H1 (cell line): Measurements from ENCODE around the gene ITGB2. TPM values are rescaled to one million over a fixed set of nuclear protein-coding genes. Genes with fewer than 3 reads are reported as not detected.
A peak's percentile ranks its signal among the peaks of the same experiment; 100 is the strongest.

ENCODE experiments used
- CTCF ChIA-PET: fragments of 300-600 bp; sonication (Branson Sonifier 250); formaldehyde crosslinking; loops from one replicate; lab custom pipeline; 2021; ENCODE audit not compliant: partially characterized antibody; lab: Charles Lee
- POLR2A ChIA-PET: fragments of 300-600 bp; sonication (Branson Sonifier 250); formaldehyde crosslinking; loops from one replicate; lab custom pipeline; 2021; ENCODE audit warnings: inconsistent platforms; ENCODE audit not compliant: partially characterized antibody; lab: Charles Lee
- DNase-seq, 2 experiments: peaks; one replicate each; pipeline versions ENCODE4 v3.0.0 to v3.0.0-alpha.2; 2010 to 2022; ENCODE audit warnings: low spot score in 2 of 2, low read depth in 1 of 2, mixed read lengths in 1 of 2
- FAIRE-seq: peaks from 2 replicates; lab custom pipeline; 2011; peaks lifted over from hg19 to GRCh38; lab: Jason Lieb, UNC
- H2AFZ ChIP-seq: 2 replicates; pipeline ENCODE4 v1.8.1; 2012; ENCODE audit warnings: low read length, inconsistent platforms
- H2AK5ac ChIP-seq: 2 replicates; pipeline ENCODE4 v1.6.1; 2013; ENCODE audit warnings: low read depth, low read length
- H2BK120ac ChIP-seq: replicated peaks from 2 replicates; pipeline ENCODE3; 2013; ENCODE audit warnings: low read depth, low read length, inconsistent platforms
- H2BK12ac ChIP-seq: 2 replicates; pipeline ENCODE4 v1.6.1; 2013; ENCODE audit warnings: low read depth, low read length
- H2BK15ac ChIP-seq: 2 replicates; pipeline ENCODE4 v1.6.1; 2013; ENCODE audit warnings: low read length
- H2BK20ac ChIP-seq: 2 replicates; pipeline ENCODE4 v1.6.1; 2013; ENCODE audit warnings: low read length
- H2BK5ac ChIP-seq: 2 replicates; pipeline ENCODE4 v1.6.1; 2013; ENCODE audit warnings: low read depth, low read length
- H3K14ac ChIP-seq: 2 replicates; pipeline ENCODE4 v1.6.1; 2013; ENCODE audit warnings: inconsistent platforms; ENCODE audit not compliant: insufficient read length
- H3K18ac ChIP-seq: 2 replicates; pipeline ENCODE4 v1.6.1; 2013; ENCODE audit warnings: low read length; ENCODE audit errors: extremely low read depth
- H3K23ac ChIP-seq: 2 replicates; pipeline ENCODE4 v1.6.1; 2013; ENCODE audit warnings: inconsistent platforms; ENCODE audit not compliant: insufficient read length
- H3K23me2 ChIP-seq: 2 replicates; pipeline ENCODE4 v1.6.1; 2013; ENCODE audit warnings: low read depth, low read length
- H3K27ac ChIP-seq: 2 replicates; pipeline ENCODE4 v1.6.1; 2011; ENCODE audit warnings: low read depth, low read length, inconsistent platforms
- H3K27me3 ChIP-seq, 4 experiments: replicated peaks in 1 of 4; 1 replicate in 1 of 4; 2 replicates in 3 of 4; pipeline versions ENCODE4 v1.6.1 to v1.8.1; 2011 to 2013; ENCODE audit warnings: low read length in 3 of 4, mild to moderate bottlenecking in 3 of 4, inconsistent platforms in 2 of 4, mixed read lengths in 2 of 4, moderate library complexity in 1 of 4; ENCODE audit not compliant: control insufficient read depth in 3 of 4, insufficient read depth in 3 of 4; ENCODE audit errors: extremely low read depth in 1 of 4
- H3K36me3 ChIP-seq, 4 experiments: 2 replicates each; pipeline versions ENCODE4 v1.6.1 to v1.8.1; 2011 to 2013; ENCODE audit warnings: mild to moderate bottlenecking in 4 of 4, low read length in 3 of 4, moderate library complexity in 2 of 4, control low read depth in 1 of 4, inconsistent platforms in 1 of 4; ENCODE audit not compliant: insufficient read depth in 4 of 4, control insufficient read depth in 2 of 4
- H3K4ac ChIP-seq: replicated peaks from 2 replicates; pipeline ENCODE3; 2013; ENCODE audit warnings: low read length, low read depth, mixed read lengths, inconsistent platforms; ENCODE audit not compliant: insufficient read length
- H3K4me1 ChIP-seq, 4 experiments: replicated peaks in 1 of 4; 1 replicate in 1 of 4; 2 replicates in 3 of 4; pipeline versions ENCODE4 v1.6.1 to v1.8.1; 2011 to 2013; ENCODE audit warnings: low read length in 3 of 4, inconsistent platforms in 2 of 4, mixed read lengths in 1 of 4; ENCODE audit not compliant: insufficient read depth in 4 of 4, control insufficient read depth in 3 of 4
- H3K4me2 ChIP-seq, 2 experiments: 2 replicates each; pipeline versions ENCODE4 v1.6.1 to v1.8.1; 2011 to 2013; ENCODE audit warnings: low read depth in 2 of 2, low read length in 2 of 2, control low read depth in 1 of 2, inconsistent platforms in 1 of 2, mild to moderate bottlenecking in 1 of 2; ENCODE audit not compliant: insufficient read depth in 1 of 2
- H3K4me3 ChIP-seq, 4 experiments: fragments of 200-600, 300-600 bp in 1 of 4; sonication (generic), shearing (Covaris generic), sonication (Bioruptor Twin) in 1 of 4; 2 replicates each; pipeline versions ENCODE4 v1.5.1 to v1.8.1; 2011 to 2016; ENCODE audit warnings: low read length in 4 of 4, low read depth in 3 of 4, control low read depth in 2 of 4, inconsistent platforms in 2 of 4, mild to moderate bottlenecking in 2 of 4, mixed read lengths in 1 of 4, moderate library complexity in 1 of 4; ENCODE audit not compliant: insufficient read depth in 2 of 4; ENCODE audit errors: extremely low read depth in 1 of 4
- H3K56ac ChIP-seq: replicated peaks from 2 replicates; pipeline ENCODE3; 2013; ENCODE audit warnings: low read depth, mild to moderate bottlenecking, mixed read lengths, low read length, inconsistent platforms; ENCODE audit not compliant: insufficient read length
- H3K79me1 ChIP-seq: 2 replicates; pipeline ENCODE4 v1.6.1; 2013; ENCODE audit warnings: low read depth, low read length, control low read depth
- H3K79me2 ChIP-seq, 2 experiments: 2 replicates each; pipeline versions ENCODE4 v1.6.1 to v1.8.1; 2012 to 2013; ENCODE audit warnings: low read length in 2 of 2, mild to moderate bottlenecking in 2 of 2, inconsistent platforms in 1 of 2; ENCODE audit not compliant: insufficient read depth in 2 of 2, control insufficient read depth in 1 of 2
- H3K9ac ChIP-seq, 4 experiments: replicated peaks in 1 of 4; 1 replicate in 1 of 4; 2 replicates in 3 of 4; pipeline versions ENCODE4 v1.6.1 to v1.8.1; 2011 to 2013; ENCODE audit warnings: low read depth in 3 of 4, low read length in 3 of 4, control low read depth in 2 of 4, mild to moderate bottlenecking in 2 of 4, moderate library complexity in 2 of 4, inconsistent platforms in 1 of 4; ENCODE audit errors: extremely low read depth in 1 of 4
- H3K9me3 ChIP-seq, 2 experiments: 2 replicates each; pipeline versions ENCODE4 v1.6.1 to v1.8.1; 2012 to 2013; ENCODE audit warnings: mild to moderate bottlenecking in 2 of 2, moderate library complexity in 2 of 2, control low read depth in 1 of 2, inconsistent platforms in 1 of 2, low read depth in 1 of 2, low read length in 1 of 2, mixed read lengths in 1 of 2; ENCODE audit not compliant: insufficient read depth in 2 of 2
- H4K20me1 ChIP-seq, 2 experiments: replicated peaks in 1 of 2; 2 replicates each; pipeline versions ENCODE3 to v1.8.1; 2011 to 2013; ENCODE audit warnings: inconsistent platforms in 2 of 2, low read length in 2 of 2, mild to moderate bottlenecking in 1 of 2; ENCODE audit not compliant: insufficient read depth in 2 of 2, control insufficient read depth in 1 of 2
- H4K5ac ChIP-seq: 2 replicates; pipeline ENCODE4 v1.6.1; 2013; ENCODE audit warnings: low read length, low read depth, mixed read lengths, inconsistent platforms; ENCODE audit not compliant: insufficient read length
- H4K8ac ChIP-seq: 2 replicates; pipeline ENCODE4 v1.8.0; 2013; ENCODE audit warnings: mild to moderate bottlenecking, moderate library complexity, low read length, inconsistent platforms; ENCODE audit not compliant: insufficient read depth; ENCODE audit errors: extremely low read depth
- H4K91ac ChIP-seq: replicated peaks from 2 replicates; pipeline ENCODE3; 2013; ENCODE audit warnings: low read length, mixed read lengths, inconsistent platforms; ENCODE audit not compliant: insufficient read length
- SIRT6 ChIP-seq: IDR thresholded peaks from one replicate; pipeline ENCODE4 v1.7.1; 2012; ENCODE audit warnings: low read length, inconsistent platforms
- WGBS, 2 experiments: shearing (Covaris generic) in 1 of 2; methylation state at CpG; one replicate each; pipeline versions ENCODE4 v1.1.6 to v1.1.7; 2013 to 2015; ENCODE audit warnings: low lambda C conversion rate in 2 of 2, mixed read lengths in 2 of 2, inconsistent platforms in 1 of 2, low coverage in 1 of 2, missing lambda C conversion rate in 1 of 2; ENCODE audit not compliant: insufficient replicate concordance in 2 of 2, insufficient coverage in 1 of 2, insufficient read length in 1 of 2; ENCODE audit errors: extremely low coverage in 1 of 2, missing lambda C conversion rate in 1 of 2; 5-methylcytosine and 5-hydroxymethylcytosine counted together
- polyA plus RNA-seq, 7 experiments: library from polyadenylated mRNA; depleted of rRNA in 3 of 7; stranded (reverse) in 5 of 7; unstranded in 2 of 7; fragments of >200 nt in 5 of 7; fragments of 200-250 nt in 2 of 7; gene quantifications; 1 replicate in 5 of 7; 2 replicates in 1 of 7; 4 replicates in 1 of 7; pipeline versions ENCODE4 v1.2.1 to v1.2.3, GENCODE V29; 2011 to 2013; ENCODE audit warnings: missing spikeins in 2 of 7, mixed read lengths in 2 of 7
- total RNA-seq: library from RNA; stranded (reverse); fragmentation: NEBNext Ultra II Directional; extraction: Animal tissue kit (Norgen Biotek cat#: 25700); gene quantifications from 2 replicates; pipeline ENCODE4 v1.2.1, GENCODE V29; 2021

Gene ITGB2
- total and polyA plus RNA-seq, 2 of the 8 experiments (the other 6 are each of a cell fraction or from before 2014, with no cell fraction given) = 0.24 to 0.63 TPM

GRCh38 chr21:44853601-44854390, 66.9 kb downstream of the ITGB2 start:
- Histone ChIP-seq H3K56ac (no peak overlapping the region), H3K9ac (no peak overlapping the region)
- FAIRE-seq = no peak

More at GRCh38 chr21:44853601-44854390, 66.9 kb downstream of the ITGB2 start:
- no peak overlapping the region for H3K27ac ChIP-seq
- peak overlapping the region; percentile 14; the same call in 1 of the 2 replicates for H4K8ac ChIP-seq
- no peak overlapping the region for H3K4me2 ChIP-seq
- H3K4me1 ChIP-seq = no peaks in the 10 kb centered on the region
- H2AK5ac ChIP-seq = no peak overlapping the region
- no peak overlapping the region for H2BK20ac ChIP-seq
- CTCF ChIA-PET = interaction anchor here (0.8 to 1.7 kb wide), 2 partner anchors 73 to 81 kb away, joined by 3 to 4 read pairs; no protein-coding TSS in a partner anchor
- no peak overlapping the region for H2BK12ac ChIP-seq
- H3K14ac ChIP-seq = no peak overlapping the region
- no peaks in the 10 kb centered on the region for H3K27me3 ChIP-seq
- H3K36me3 ChIP-seq = peaks cover 18 to 55% (median 44%) of the 10 kb centered on the region in 4 experiments; a peak in 7 of 8 replicates
- H3K18ac ChIP-seq = no peak overlapping the region
- WGBS, 2 experiments = 89% methylated on average over 34 of the region's 34 CpGs; no CpG with 5 or more reads in 1 of the 2 experiments
- peaks cover 4 to 21% of the 10 kb centered on the region in 2 experiments for H4K20me1 ChIP-seq
- TF ChIP-seq SIRT6 = no peak
- TF ChIP-seq, all 59 proteins: peak for 0
- Histone ChIP-seq H2AFZ (no peak overlapping the region), H3K23ac (no peak overlapping the region), H3K23me2 (no peaks in the 10 kb centered on the region), H2BK15ac (no peak overlapping the region), H3K9me3 (no peaks in the 10 kb centered on the region; a peak in 1 of 4 replicates), H2BK120ac (no peak overlapping the region), H3K4me3 (no peak overlapping the region), H2BK5ac (no peak overlapping the region), H3K4ac (no peak overlapping the region), H3K79me2 (peaks cover 0 to 12% of the 10 kb centered on the region in 2 experiments; a peak in 1 of 4 replicates), H4K91ac (no peak overlapping the region), H3K79me1 (peaks cover 6% of the 10 kb centered on the region; the same call in 1 of the 2 replicates), H4K5ac (no peak overlapping the region)
- POLR2A ChIA-PET = interaction anchor here (1.5 kb wide), 1 partner anchor 19 kb away, joined by 6 read pairs; no protein-coding TSS in a partner anchor
- no peak for DNase-seq
